OCI-LY1 (cell line): ENCODE results near the gene OR5M8.

Experiments used
- CTCF ChIP-seq: fragments of 200-600 bp; sonication (generic), shearing (Covaris generic); IDR thresholded peaks from 2 replicates; pipeline ENCODE4 v1.5.1; 2017; ENCODE audit warnings: mild to moderate bottlenecking, antibody characterized with exemption, low read length, moderate library complexity, mixed read lengths
- EZH2 ChIP-seq: fragments of 200-600 bp; sonication (generic), shearing (Covaris generic); IDR thresholded peaks from 2 replicates; pipeline ENCODE4 v1.8.0; 2017; ENCODE audit warnings: borderline replicate concordance, mixed run types, mild to moderate bottlenecking, antibody characterized with exemption, low read length, moderate library complexity, mixed read lengths

DNA sequence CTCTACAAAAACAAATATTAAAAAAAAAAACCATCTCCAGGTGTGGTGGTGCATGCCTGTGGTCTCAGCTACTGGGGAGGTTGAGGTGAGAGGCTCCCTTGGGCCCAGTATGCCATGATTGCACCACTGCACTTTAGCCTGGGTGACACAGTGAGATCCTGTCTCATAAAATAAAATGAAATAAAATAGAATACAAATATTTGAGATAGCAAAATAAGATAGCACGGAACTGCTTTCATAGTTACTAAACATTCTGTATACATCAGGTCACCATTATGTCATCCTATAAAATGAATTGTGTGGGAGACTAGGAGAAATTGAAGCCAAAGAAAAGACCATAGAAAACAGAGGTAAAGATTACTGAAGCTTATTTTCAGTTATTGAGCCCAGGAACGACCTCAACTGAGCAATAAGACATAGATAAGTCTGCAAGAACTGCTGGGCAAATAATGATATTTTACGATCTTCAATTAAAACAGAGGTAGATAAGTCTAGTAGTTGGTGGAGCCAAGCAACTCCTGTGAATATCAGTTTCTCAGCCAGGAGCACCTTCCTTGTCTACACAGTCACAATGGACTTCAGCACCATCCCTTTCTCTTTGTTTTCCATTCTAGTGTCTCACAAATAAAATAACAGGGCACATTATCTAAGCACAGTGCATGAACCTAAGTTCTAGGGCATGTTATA lies 42.0 kb upstream of the OR5M8 start:
- TF ChIP-seq CTCF, result no peak
- no peak for TF ChIP-seq EZH2
